Measurements from ENCODE around the gene SYVN1.
"Not testable (repeated sequence)": the region's sequence is repeated elsewhere in the genome, so short reads cannot be mapped to it uniquely, and the experiment has no call there.

SYVN1 gene

DNA sequence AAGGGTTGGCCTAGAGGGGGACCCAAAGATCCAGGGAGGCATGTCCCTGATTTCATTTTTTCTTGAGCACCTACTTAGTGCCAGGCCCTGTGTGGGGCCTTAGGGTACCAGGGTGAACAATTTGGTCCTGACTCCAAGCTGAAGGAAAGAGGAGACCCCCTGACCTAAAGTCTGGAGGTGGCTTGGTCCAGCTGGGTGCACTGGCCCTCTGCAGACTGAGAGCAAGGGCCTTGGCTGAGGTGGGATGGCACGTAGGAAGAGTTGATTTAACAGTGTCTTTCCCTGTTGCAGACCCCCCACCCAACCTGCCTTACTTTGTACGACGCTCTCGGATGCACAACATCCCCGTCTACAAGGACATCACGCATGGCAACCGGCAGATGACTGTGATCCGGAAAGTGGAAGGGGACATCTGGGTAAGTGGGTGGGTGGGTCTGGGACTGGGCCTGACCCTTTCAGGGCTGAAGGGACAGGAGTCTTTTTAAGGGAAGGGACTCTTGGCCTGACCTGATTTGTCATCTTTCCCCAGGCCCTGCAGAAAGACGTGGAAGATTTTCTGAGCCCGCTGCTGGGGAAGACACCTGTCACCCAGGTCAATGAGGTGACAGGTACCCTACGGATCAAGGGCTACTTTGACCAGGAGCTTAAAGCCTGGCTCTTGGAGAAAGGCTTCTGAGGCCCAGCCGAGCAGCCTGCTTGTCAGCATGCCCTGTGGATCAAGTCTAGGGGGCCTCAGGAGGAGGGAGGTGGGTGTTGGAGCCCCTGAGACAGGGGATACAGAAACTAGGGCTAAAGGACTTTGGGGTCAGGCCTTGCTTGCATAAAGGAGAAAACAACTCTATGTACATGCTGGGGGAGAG is 8.9 kb downstream of the SYVN1 start:
- no peak for DNase-seq

- no peak for DNase-seq
Observed at GRCh38 chr11:65124480-65125196, 9.7 kb downstream of the SYVN1 start.

GRCh38 chr11:65121865-65122696 is 12.2 kb downstream of the SYVN1 start, which contains the start of the genes FAU and MRPL49:
FAU (minus strand) TSS chr11:65122134; CDS start chr11:65121813, 321 bp downstream.
MRPL49 (plus strand) TSS chr11:65122321; CDS start chr11:65122347, 26 bp downstream.
- peak; percentile 99 for DNase-seq

- DNase-seq: peak; percentile 35
Observed at GRCh38 chr11:65121447-65121864, 12.9 kb downstream of the SYVN1 start.

- DNase-seq: no peak
Observed at GRCh38 chr11:65120831-65121230, 13.5 kb downstream of the SYVN1 start.

GRCh38 chr11:65119670-65119995 is 14.7 kb downstream of the SYVN1 start:
- DNase-seq: no peak

- not testable (repeated sequence) for DNase-seq
Observed at GRCh38 chr11:65118891-65119669, 15.2 kb downstream of the SYVN1 start.

DNA sequence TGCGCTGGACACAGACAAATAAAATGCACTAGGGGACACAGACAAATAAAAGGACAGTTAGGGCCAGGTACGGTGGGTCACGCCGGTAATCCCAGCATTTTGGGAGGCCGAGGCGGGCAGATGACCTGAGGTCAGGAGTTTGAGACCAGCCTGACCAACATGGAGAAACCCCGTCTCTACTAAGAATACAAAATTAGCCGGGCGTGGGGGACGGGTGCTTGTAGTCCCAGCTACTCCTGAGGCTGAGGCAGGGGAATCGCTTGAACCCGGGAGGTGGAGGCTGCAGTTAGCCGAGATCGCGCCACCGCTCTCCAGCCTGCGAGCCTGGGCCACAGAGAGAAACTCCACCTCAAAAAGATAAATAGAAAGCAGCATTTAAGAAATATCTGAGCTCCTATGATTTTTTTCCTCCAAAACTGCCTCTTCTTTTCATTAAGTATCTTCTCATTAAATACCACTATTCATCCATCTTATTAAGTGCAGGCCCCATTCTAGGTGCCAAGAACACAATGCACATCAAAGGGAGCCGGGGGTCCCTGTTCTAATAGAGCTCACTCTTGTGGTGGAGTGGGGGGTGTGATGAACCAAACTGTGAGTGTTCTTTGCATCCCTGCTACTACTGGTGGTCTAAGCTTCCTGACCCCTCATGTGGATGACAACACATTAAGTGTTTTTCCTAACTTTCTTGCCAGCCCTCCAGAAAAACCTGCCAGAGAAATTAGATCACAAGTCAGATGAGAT is 16.1 kb downstream of the SYVN1 start:
- DNase-seq: no peak

DNA sequence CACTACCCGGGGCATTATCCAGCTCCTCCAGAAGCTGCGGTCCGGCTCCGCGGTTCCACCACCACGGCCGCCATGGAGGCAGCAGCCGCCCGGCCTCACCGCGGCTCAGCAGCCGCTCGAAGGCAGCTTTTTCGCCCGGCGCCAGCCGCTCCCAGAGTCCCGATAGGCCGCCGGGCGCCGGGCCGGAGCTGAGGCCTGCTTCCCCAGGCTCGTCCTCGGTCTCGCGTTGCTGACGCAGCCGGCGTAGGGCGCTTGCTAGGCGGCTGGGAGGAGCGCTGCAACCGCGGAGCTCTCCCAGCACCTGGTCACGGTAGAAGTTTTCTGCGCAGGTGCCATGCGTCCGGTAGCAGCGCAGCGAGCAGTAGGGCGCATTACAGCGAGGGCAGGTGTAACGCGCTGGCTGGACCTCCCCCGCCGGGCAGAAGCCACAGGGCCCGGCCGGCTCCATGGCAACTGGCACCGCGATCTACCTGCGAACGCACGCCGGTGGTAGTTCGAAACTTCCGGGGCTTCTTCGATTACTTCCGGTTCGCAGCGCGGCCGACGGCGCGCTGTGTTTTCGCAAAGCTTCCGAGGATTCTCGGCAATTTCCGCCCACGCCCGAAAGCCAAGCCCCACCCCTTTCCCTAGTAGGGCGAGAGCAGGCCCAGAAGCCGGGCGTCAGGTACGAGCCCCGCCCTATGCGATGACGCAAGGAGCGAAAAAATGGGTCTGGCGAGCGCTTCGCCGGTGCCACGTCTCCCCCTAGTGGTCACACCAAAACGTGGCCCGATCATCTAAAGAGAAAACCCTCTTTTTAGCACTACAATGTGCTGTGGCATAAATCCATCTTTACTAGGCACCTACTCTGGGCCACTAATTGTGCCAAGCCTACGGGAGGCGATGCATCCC is 16.9 kb downstream of the SYVN1 start, which contains the start of gene ZNHIT2:
ZNHIT2 (minus strand) TSS at position 496 of the 891 bp plus-strand sequence; CDS start at position 448, 48 bp downstream.
- peak; percentile 100 for DNase-seq

- DNase-seq: peak; percentile 80
Observed at GRCh38 chr11:65116370-65117205, 17.7 kb downstream of the SYVN1 start.

DNA sequence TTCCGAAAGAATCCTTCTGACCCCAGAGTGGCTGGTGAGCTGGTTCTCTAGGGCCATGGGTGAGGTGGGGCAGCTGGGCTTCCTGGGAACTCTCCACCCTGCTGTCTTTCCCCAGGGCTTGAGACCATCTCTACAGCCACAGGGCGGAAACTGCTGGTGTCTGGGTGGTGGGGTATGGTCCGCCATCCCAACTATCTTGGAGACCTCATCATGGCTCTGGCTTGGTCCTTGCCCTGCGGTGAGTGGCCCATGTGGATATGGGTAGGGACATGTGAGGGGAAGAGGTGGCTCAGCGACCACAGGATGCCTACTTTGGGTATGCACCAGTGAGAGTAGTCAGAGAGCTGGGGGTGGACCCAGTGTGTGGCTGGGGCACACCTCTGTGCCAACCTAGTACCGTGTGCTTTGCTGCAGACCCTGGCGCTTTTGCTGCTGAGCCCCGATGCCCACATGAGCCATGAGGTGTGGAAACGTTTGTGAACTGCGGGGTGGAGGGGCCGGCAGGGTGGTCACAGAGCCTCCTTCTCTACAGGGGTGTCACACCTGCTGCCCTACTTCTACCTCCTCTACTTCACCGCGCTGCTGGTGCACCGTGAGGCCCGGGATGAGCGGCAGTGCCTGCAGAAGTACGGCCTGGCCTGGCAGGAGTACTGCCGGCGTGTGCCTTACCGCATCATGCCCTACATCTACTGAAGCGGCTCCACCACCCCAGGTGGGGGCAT is 18.8 kb downstream of the SYVN1 start:
- no peak for DNase-seq

DNA sequence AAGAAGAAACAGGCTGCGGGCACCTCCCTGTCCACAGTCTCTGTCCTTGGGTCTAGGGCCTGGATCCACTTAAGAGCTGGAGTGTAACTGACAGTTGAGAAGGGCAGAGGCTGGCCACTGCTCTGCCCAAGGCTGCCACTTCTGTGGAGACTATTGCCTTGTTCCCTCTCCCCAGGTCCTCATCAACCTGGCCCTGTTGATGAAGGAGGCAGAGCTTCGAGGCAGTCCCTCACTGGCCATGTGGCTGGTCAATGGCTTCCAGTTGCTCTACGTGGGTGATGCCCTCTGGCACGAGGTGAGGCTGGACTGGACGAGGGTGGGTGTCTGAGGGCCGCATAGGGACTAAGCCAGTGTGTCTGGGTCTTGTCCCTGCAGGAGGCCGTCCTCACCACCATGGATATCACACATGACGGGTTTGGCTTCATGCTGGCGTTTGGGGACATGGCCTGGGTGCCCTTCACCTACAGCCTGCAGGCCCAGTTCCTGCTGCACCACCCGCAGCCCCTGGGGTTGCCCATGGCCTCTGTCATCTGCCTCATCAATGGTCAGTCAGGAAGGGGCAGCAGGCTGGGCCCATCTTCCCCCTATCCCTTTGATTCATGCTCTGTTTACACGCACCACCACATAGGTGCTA is 19.7 kb downstream of the SYVN1 start:
- no peak for DNase-seq

- no peak for DNase-seq
Observed at GRCh38 chr11:65113839-65114238, 20.5 kb downstream of the SYVN1 start.

DNA sequence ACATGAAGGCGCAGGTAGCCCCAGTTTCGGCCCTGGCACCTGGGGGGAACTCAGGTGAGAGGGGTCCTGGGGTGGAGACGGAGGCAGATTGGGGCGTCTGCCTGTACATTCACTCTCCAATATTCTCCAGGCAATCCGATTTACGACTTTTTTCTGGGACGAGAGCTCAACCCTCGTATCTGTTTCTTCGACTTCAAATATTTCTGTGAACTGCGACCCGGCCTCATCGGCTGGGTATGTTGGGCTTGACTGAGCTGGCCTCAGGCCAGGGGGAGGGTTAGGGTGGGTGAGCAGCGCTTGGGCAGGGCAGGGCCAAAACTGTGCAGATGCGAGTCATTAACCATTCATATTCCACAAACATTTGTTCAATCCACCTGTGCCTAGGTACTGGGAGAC is 21.0 kb downstream of the SYVN1 start:
- DNase-seq: no peak

GRCh38 chr11:65112546-65113360 is 21.6 kb downstream of the SYVN1 start:
- peak; percentile 83 for DNase-seq

- DNase-seq: peak; percentile 98
Observed at GRCh38 chr11:65111744-65112545, 22.4 kb downstream of the SYVN1 start, which contains the start of gene TM7SF2. TM7SF2 (plus strand) TSS chr11:65111872; CDS start chr11:65112016, 144 bp downstream.

All from activated CD4-positive, alpha-beta T cell treated with anti-CD3 and anti-CD28 coated beads, Interleukin-10, Interleukin-2, amounts not matched to agents 100 ng/mL and 50 ng/mL, durations not matched to agents 16 hours and 8 hours (primary cell).